Heart right ventricle (tissue), 16 donors: ENCODE results near the gene KDM2B. TPM values are rescaled to one million over a fixed set of nuclear protein-coding genes. Genes with fewer than 3 reads are reported as not detected.

Experiments
- ATAC-seq, 8 donors: fragments of 200-7000 bp; cut with Tn5 transposase; one replicate each; pipeline ENCODE4 v1.9.1; 2020; ENCODE audit warnings: mild to moderate bottlenecking in 8 of 8, moderate library complexity in 8 of 8, moderate number of reproducible peaks in 1 of 8
- DNase-seq, 2 donors: peaks; one replicate each; pipeline ENCODE4 v3.0.0-alpha.2; 2020
- H3K27ac ChIP-seq, 10 donors: fragments of 200-600 bp; sonication (generic) in 2 of 10; one replicate each; pipeline versions ENCODE4 v1.5.0 to v1.8.0; 2020 to 2022; ENCODE audit warnings: mild to moderate bottlenecking in 3 of 10
- H3K27me3 ChIP-seq, 7 donors: fragments of 200-600 bp; one replicate each; pipeline ENCODE4 v1.8.0; 2021 to 2022; ENCODE audit warnings: mild to moderate bottlenecking in 2 of 7
- H3K36me3 ChIP-seq, 9 donors: fragments of 200-600 bp; sonication (generic) in 1 of 9; one replicate each; pipeline versions ENCODE4 v1.5.0 to v1.8.0; 2020 to 2022; ENCODE audit warnings: mild to moderate bottlenecking in 2 of 9
- H3K4me1 ChIP-seq, 9 donors: fragments of 200-600 bp; sonication (generic) in 1 of 9; one replicate each; pipeline versions ENCODE4 v1.5.0 to v1.8.0; 2020 to 2022; ENCODE audit warnings: mild to moderate bottlenecking in 4 of 9
- H3K4me3 ChIP-seq, 10 donors: fragments of 200-600 bp; sonication (generic) in 2 of 10; one replicate each; pipeline versions ENCODE4 v1.5.0 to v1.8.0; 2020 to 2022; ENCODE audit warnings: mild to moderate bottlenecking in 7 of 10, moderate library complexity in 2 of 10
- H3K9me3 ChIP-seq, 11 donors: fragments of 200-600 bp in 10 of 11; sonication (generic) in 2 of 11; one replicate each; pipeline versions ENCODE4 v1.5.0 to v1.8.0; 2013 to 2022; ENCODE audit warnings: mild to moderate bottlenecking in 2 of 11, control low read depth in 1 of 11, moderate library complexity in 1 of 11
- WGBS, 2 donors: extraction: QIAGEN DNeasy Blood & Tissue Kit; methylation state at CpG; one replicate each; pipeline ENCODE4 v1.1.7; 2013; ENCODE audit warnings: inconsistent platforms in 1 of 2; 5-methylcytosine and 5-hydroxymethylcytosine counted together
- intact Hi-C, 10 donors: fragments of 100-400 bp; cut with DNase I; formaldehyde crosslinking; loops; one replicate each; pipeline versions ENCODE4 v1.11.1 to v1.14.2; 2022
- polyA plus RNA-seq, 2 donors: library from polyadenylated mRNA; stranded (reverse); fragments of 200-250 nt; gene quantifications; one replicate each; pipeline ENCODE4 v1.2.3, GENCODE V29; 2013
- total RNA-seq, 10 donors: library from RNA; stranded (reverse); fragmentation: NEBNext Ultra II Directional in 3 of 10; extraction: Animal tissue kit (Norgen Biotek cat#: 25700) in 3 of 10; gene quantifications; one replicate each; pipeline versions ENCODE4 v1.2.1 to v1.2.4, GENCODE V29; 2021 to 2023
- TF ChIP-seq, protein P1 (sequence below), 9 donors: fragments of 200-600 bp; sonication (generic) in 2 of 9; IDR thresholded peaks; one replicate each; pipeline versions ENCODE4 v1.5.0 to v1.8.0; 2021 to 2022; ENCODE audit warnings: antibody characterized with exemption in 9 of 9, mild to moderate bottlenecking in 5 of 9, moderate library complexity in 1 of 9
- donor health status: Arrhythmogenic right ventricular cardiomyopathy.
- donor health status: ischemic (EF 13 %, LVEDD 7.1; RV severe dilation, severe dysfunction).
- donor health status: healthy with polysubstance abuse.
- donor health status: DM: no; HTN: yes; CAD: no.
- donor health status: DM: no; HTN: no; CAD: no.
- donor health status: ischemic (EF 25% LVEDD 6.9; RV normal size, moderate dysfunction).
- donor health status: ischemic (EF 25% LVEDD 5.7; RV mildly dilated, moderate dysfunction).
- donor health status: healthy.
- donor health status: DM: yes; HTN: yes; CAD: no.
- donor health status: Ischemic cardiomyopathy.
- donor health status: ischemic (EF 35%, LVEDD 5.7; RV mildly dilated, moderate dysfunction).
- donor health status: nonischemic (EF 11% LVEDD 7.7; RV severe dilation, severe dysfunction).
- donor health status: DM: yes; HTN: yes; CAD: no.
- donor health status: PGD.
- donor health status: ischemic (EF 29% LVEDD 5.4; RV normal size, mild dysfunction).
- donor health status: nonischemic (EF 23%, LVEDD 6.1; RV moderate dilation, normal function).

KDM2B gene
- total and polyA plus RNA-seq, 12 donors = 4.8 to 18.4 (median 13.6) TPM

DNA sequence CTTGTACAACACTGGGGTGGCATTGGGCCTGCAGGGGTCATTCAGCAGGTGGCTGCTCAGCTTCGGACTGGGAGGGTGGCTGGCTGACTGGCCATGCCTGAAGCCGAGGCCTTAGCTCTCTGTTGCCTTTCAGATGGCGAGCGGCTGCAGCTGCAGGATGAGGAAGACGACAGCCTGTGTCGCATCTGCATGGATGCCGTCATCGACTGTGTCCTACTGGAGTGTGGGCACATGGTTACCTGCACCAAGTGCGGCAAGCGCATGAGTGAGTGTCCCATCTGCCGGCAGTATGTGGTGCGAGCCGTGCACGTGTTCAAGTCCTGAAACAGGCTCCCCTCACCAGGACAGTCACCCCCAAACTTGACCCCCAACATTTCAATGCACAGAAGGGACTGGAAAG is 157.6 kb downstream of the KDM2B start:
- Histone ChIP-seq H3K27ac (peak overlapping the region in 9 of 10 donors; percentile 20 to 79 (median 61)), H3K4me1 (peaks cover 0 to 36% (median 10%) of the 10 kb centered on the region in 9 donors), H3K9me3 (no peaks in the 10 kb centered on the region), H3K27me3 (no peaks in the 10 kb centered on the region), H3K36me3 (peaks cover 0 to 100% (median 49%) of the 10 kb centered on the region in 9 donors), H3K4me3 (no peak overlapping the region)
- WGBS, 2 donors = 94% methylated on average over 14 of the region's 14 CpGs
- intact Hi-C loops = no loop called here
- TF ChIP-seq, protein P1, sequence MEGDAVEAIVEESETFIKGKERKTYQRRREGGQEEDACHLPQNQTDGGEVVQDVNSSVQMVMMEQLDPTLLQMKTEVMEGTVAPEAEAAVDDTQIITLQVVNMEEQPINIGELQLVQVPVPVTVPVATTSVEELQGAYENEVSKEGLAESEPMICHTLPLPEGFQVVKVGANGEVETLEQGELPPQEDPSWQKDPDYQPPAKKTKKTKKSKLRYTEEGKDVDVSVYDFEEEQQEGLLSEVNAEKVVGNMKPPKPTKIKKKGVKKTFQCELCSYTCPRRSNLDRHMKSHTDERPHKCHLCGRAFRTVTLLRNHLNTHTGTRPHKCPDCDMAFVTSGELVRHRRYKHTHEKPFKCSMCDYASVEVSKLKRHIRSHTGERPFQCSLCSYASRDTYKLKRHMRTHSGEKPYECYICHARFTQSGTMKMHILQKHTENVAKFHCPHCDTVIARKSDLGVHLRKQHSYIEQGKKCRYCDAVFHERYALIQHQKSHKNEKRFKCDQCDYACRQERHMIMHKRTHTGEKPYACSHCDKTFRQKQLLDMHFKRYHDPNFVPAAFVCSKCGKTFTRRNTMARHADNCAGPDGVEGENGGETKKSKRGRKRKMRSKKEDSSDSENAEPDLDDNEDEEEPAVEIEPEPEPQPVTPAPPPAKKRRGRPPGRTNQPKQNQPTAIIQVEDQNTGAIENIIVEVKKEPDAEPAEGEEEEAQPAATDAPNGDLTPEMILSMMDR (IDR thresholded peaks at IDR 0.05) = no peak
- DNase-seq (no peak), ATAC-seq (peak in 7 of 8 donors; percentile 4 to 49 (median 22))

DNA sequence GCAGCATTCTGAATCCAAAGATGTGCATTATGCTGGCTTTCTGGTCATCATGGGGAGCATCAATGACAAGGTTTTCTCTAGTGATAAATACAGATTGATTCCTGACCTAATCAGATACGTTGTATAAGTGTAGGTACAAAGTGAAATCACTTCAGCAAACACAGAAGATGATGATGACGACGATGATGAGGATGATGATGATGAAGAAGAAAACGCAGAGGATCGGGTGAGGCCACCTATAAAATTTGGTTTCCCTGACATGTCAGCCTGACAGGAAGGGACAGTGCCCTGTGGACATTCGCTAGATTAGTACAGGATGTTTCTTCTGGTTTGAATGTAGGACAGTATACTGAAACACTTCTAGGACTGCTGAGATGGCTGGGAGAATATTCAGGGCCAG is 160.7 kb downstream of the KDM2B start:
- H3K27ac ChIP-seq = no peak overlapping the region
- 90 to 95% methylated on average over 6 of the region's 6 CpGs for WGBS, 2 donors
- DNase-seq = no peak
- no peak for ATAC-seq
- TF ChIP-seq, protein P1 (IDR thresholded peaks at IDR 0.05) = no peak
- peaks cover 0 to 36% (median 13%) of the 10 kb centered on the region in 9 donors for H3K4me1 ChIP-seq
- no peaks in the 10 kb centered on the region for H3K9me3 ChIP-seq
- H3K4me3 ChIP-seq = no peak overlapping the region
- peaks cover 0 to 100% (median 50%) of the 10 kb centered on the region in 9 donors for H3K36me3 ChIP-seq
- H3K27me3 ChIP-seq = no peaks in the 10 kb centered on the region
- intact Hi-C loops = no loop called here

DNA sequence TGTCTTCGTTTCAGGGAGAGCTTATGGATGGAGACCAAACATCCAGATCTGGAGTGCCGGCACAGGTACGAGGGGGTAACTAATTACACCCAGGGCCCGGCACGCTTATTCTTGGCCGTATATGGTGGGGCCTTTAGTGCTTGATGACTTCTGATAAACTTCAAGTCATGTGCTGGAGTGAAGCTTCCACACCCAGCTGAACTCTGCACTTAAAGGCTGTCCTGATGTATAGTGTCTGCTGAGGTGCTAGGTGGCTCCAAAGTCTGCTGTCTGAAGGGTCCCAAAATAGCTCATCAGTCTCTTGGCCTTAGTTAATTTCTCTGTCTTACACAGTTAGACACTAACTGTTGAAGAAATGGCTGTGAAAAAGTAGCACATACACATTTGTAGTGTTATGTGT is 163.0 kb downstream of the KDM2B start:
- Histone ChIP-seq H3K4me1 (peaks cover 0 to 23% (median 7%) of the 10 kb centered on the region in 9 donors), H3K4me3 (no peak overlapping the region), H3K27ac (no peak overlapping the region), H3K27me3 (no peaks in the 10 kb centered on the region), H3K9me3 (no peaks in the 10 kb centered on the region), H3K36me3 (peaks cover 0 to 91% (median 41%) of the 10 kb centered on the region in 9 donors)
- intact Hi-C loops = no loop called here
- TF ChIP-seq, protein P1 (IDR thresholded peaks at IDR 0.05) = no peak
- DNase-seq = no peak
- ATAC-seq = peak in 3 of 8 donors; percentile 31 to 71 (median 44)
- 61 to 69% methylated on average over 6 of the region's 6 CpGs for WGBS, 2 donors

DNA sequence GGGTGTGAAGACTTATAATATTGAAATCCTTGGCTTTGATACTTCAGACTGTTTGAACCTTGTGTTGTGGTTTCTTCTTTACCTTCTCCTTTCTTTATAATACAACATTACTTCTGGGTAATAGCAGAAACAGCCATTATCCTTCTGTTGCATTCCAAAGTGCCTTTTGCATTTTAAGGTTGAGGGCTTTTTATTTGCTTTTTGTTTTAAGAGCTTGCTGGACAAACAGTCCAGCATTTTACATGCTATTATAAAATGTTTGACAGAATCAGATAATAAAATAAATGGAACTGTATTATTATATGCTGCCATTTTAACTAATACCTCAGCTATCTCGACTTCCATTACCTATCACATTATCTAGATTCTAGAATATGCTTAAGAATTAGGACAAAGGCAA is 166.9 kb downstream of the KDM2B start:
- H3K27me3 ChIP-seq = no peaks in the 10 kb centered on the region
- peaks cover 0 to 59% (median 21%) of the 10 kb centered on the region in 9 donors for H3K36me3 ChIP-seq
- DNase-seq = no peak
- intact Hi-C loops = no loop called here
- no peak overlapping the region for H3K4me3 ChIP-seq
- H3K4me1 ChIP-seq = peaks cover 0 to 17% (median 9%) of the 10 kb centered on the region in 9 donors
- 90% methylated on average over 1 of the region's 1 CpG for WGBS, 2 donors
- TF ChIP-seq, protein P1 (IDR thresholded peaks at IDR 0.05) = no peak
- H3K9me3 ChIP-seq = no peaks in the 10 kb centered on the region
- no peak for ATAC-seq
- H3K27ac ChIP-seq = no peak overlapping the region
